Lung microvascular endothelial cell (primary cell): ENCODE data around the gene SRGAP2C. TPM values are rescaled to one million over a fixed set of nuclear protein-coding genes. Genes with fewer than 3 reads are reported as not detected.
"Not testable (repeated sequence)": the region's sequence is repeated elsewhere in the genome, so short reads cannot be mapped to it uniquely, and the experiment has no call there.

Source experiments
- DNase-seq, 2 donors: peaks; one replicate each; pipeline versions ENCODE4 v3.0.0 to v3.0.0-alpha.2; 2010; ENCODE audit warnings: low read depth in 2 of 2
- total RNA-seq: library from RNA; depleted of rRNA; stranded (reverse); fragments of >200 nt; gene quantifications from 2 replicates; pipeline ENCODE4 v1.2.1, GENCODE V29; 2014

Gene SRGAP2C
- total RNA-seq, 1 donor from 2014 or later, result 19.8 TPM

- DNase-seq, result not testable (repeated sequence)
These were observed 148.1 kb downstream of the SRGAP2C start for GRCh38 chr1:121332599-121333562.

GRCh38 chr1:121337958-121338357 lies 153.2 kb downstream of the SRGAP2C start:
- DNase-seq, result not testable (repeated sequence)

- not testable (repeated sequence) for DNase-seq
These were observed 154.8 kb downstream of the SRGAP2C start for GRCh38 chr1:121339611-121340010.

- peak in 1 of 2 donors; percentile 0 for DNase-seq
These were observed 158.6 kb downstream of the SRGAP2C start for GRCh38 chr1:121343311-121343906.

GRCh38 chr1:121344355-121344754 lies 159.6 kb downstream of the SRGAP2C start:
- DNase-seq, result not testable (repeated sequence)

- DNase-seq, result not testable (repeated sequence)
These were observed 161.9 kb downstream of the SRGAP2C start for GRCh38 chr1:121346654-121347053.

- not testable (repeated sequence) for DNase-seq
These were observed 162.7 kb downstream of the SRGAP2C start for GRCh38 chr1:121347476-121347875.

- DNase-seq, result not testable (repeated sequence)
These were observed 163.3 kb downstream of the SRGAP2C start for GRCh38 chr1:121348115-121348514.

- DNase-seq, result not testable (repeated sequence)
These were observed 164.7 kb downstream of the SRGAP2C start for GRCh38 chr1:121349332-121349967.

- not testable (repeated sequence) for DNase-seq
These were observed 171.1 kb downstream of the SRGAP2C start for GRCh38 chr1:121355711-121356420.

GRCh38 chr1:121356819-121357218 lies 172.0 kb downstream of the SRGAP2C start:
- not testable (repeated sequence) for DNase-seq

- DNase-seq, result not testable (repeated sequence)
These were observed 175.8 kb downstream of the SRGAP2C start for GRCh38 chr1:121360531-121360930.

GRCh38 chr1:121361451-121362233 lies 176.9 kb downstream of the SRGAP2C start:
- not testable (repeated sequence) for DNase-seq

- not testable (repeated sequence) for DNase-seq
These were observed 177.6 kb downstream of the SRGAP2C start for GRCh38 chr1:121362234-121362883.

GRCh38 chr1:121365316-121365715 lies 180.5 kb downstream of the SRGAP2C start:
- DNase-seq, result not testable (repeated sequence)

GRCh38 chr1:121365723-121366122 lies 180.9 kb downstream of the SRGAP2C start:
- DNase-seq, result peak in 1 of 2 donors; percentile 12

- not testable (repeated sequence) for DNase-seq
These were observed 181.4 kb downstream of the SRGAP2C start for GRCh38 chr1:121366171-121366570.

GRCh38 chr1:121368910-121369309 lies 184.1 kb downstream of the SRGAP2C start:
- not testable (repeated sequence) for DNase-seq

GRCh38 chr1:121369959-121370358 lies 185.2 kb downstream of the SRGAP2C start:
- DNase-seq, result not testable (repeated sequence)

GRCh38 chr1:121374851-121375367 lies 190.1 kb downstream of the SRGAP2C start:
- peak in 1 of 2 donors; percentile 0 for DNase-seq
